ENCODE results near the gene SYT1.
A peak's percentile ranks its signal among the peaks of the same experiment; 100 is the strongest.
"Not testable (repeated sequence)": the region's sequence is repeated elsewhere in the genome, so short reads cannot be mapped to it uniquely, and the experiment has no call there.

The SYT1 gene

GRCh38 chr12:78968226-78968625 lies 103.7 kb downstream of the SYT1 start:
- no peak for DNase-seq

DNA sequence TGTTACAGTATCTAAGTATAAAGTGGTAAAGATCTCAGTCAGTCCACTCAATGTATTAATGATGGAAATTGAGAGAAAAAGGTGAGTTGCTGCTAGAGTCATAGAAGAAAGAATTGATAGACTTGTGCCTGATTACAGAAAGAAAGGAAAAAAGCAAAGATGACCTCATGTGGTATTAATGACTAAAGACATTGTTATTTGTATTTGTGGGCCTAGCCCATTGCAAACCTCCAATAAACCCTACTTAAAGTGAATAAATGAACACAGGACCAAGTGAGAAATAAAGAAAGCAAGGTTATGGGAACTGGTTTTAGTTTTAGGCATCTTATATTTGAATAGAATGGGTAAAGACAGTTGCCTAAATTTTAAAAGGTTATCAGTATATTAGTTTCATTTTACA lies 105.5 kb downstream of the SYT1 start:
- no peak for DNase-seq

GRCh38 chr12:78977304-78977867 lies 112.8 kb downstream of the SYT1 start:
- peak; percentile 65 to 66 for DNase-seq

DNA sequence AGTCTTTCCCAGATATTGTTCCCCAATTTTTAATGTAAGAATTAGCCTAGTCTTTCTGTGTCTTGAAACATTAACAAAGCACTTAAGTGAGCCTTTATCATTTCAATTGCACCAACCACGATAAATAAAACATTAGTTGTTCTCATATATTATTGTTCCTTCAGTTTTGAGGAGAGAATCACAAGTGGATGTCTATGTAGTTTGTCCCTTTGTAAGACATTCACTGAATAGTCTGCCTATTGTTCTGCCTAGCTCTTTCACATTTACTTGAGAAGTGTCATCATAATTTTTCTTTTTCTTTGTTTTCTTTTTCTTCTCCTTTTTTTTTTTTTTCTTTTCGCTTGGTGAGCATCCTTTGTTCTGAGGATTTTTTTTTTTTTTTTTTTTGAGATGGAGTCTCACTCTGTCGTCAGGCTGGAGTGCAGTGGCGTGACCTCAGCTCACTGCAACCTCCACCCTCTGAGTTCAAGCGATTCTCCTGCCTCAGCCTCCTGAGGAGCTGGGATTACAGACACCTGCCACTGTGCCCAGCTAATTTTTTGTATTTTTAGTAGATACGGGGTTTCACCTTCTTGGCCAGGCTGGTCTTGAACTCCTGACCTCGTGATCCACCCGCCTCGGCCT lies 129.7 kb downstream of the SYT1 start:
- DNase-seq: no peak

DNA sequence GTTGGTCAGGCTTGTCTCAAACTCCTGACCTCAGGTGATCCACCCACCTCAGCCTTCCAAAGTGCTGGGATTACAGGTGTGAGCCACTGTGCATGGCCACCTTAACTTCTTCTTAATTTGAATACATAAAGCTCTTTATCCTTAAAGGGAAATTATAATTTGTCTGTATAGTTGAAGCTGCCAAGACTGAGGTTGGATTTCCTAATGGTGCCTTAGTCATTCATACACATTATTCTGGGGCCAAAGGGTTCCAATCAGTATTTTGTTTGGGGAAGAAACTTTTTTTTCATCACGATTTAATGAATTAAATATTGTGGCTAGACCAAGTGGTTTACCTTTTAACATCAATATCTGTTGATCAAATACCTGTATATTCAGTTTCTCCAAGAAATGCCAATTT lies 135.9 kb downstream of the SYT1 start:
- no peak for DNase-seq

DNA sequence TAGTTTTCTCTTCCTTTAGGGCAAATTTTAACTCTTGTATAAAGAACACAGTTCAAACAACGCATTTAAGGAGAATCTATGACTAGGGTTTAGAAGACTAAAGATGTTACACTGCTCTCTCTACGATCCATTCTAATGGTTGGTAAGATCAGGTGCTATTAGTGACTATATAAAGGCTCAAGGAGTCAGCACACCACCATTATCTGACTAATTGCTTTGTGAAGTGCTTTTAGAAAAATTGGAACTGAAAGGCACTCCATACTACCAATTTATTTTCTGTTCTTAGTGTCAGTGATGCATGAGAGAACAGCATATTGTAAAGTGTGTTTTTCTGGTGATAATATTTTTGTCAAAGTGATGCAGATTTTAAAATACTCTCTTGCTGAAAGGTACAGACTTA lies 136.8 kb downstream of the SYT1 start:
- DNase-seq: no peak

- no peak for DNase-seq
These were observed 141.7 kb downstream of the SYT1 start for GRCh38 chr12:79006306-79006705.

DNA sequence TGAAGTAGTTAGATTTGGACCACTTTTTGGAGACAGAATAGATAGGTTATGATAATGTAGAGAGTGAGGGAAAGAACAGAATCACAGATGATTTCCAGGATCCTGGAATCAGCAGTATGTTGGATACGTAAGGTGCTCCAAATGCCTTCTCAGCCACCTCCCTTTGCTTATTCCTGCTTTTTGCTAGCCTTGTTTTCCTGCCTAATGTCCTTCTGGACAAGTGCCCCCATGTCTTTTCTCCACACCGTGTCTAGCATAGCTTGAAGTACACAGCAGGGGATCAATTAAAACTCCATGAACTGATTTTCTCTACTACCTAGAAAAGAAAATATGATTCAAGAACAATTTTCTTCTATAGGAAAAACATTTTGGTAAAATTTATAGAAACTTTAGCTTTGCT lies 144.0 kb downstream of the SYT1 start:
- no peak for DNase-seq

GRCh38 chr12:79012636-79013035 lies 148.1 kb downstream of the SYT1 start:
- DNase-seq: no peak

GRCh38 chr12:79016181-79016580 lies 151.6 kb downstream of the SYT1 start:
- no peak for DNase-seq

DNA sequence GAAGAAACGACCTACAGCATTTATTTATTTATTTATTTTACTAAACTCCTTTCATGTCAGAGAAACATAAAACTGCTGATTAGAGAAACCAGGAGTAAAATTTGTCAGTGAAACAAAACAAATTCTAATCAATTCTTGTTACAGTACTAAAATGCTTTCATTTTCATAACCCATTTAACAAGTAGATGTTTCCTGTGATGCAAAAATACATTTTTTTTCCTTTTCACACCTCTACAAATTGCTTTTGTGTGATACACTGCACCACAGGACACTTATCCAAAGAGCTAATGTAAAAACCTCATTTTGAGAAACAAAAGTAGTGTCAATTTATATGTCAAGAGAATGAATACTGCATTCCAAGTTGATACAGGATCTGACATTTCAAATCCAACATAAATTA lies 155.1 kb downstream of the SYT1 start:
- no peak for DNase-seq

DNA sequence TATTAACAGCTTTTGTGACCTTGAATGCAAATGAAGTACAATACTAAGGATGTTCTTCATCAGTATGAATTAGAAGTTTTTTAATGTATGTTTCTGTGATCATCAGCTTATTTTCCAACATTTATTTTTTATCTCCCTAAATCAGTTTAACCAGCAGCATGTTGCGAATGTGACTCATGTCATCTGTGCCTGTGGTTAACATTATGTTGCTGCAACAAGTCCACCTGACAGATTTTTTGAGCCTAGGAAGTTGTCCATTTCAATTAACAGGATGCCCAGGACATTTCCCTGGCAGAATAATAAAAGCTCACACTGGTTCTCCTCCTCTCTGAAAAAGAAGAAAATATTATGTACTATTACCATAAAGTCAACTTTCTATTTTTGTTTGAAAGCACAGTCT lies 155.5 kb downstream of the SYT1 start:
- no peak for DNase-seq

GRCh38 chr12:79021021-79021420 lies 156.4 kb downstream of the SYT1 start:
- DNase-seq: no peak

DNA sequence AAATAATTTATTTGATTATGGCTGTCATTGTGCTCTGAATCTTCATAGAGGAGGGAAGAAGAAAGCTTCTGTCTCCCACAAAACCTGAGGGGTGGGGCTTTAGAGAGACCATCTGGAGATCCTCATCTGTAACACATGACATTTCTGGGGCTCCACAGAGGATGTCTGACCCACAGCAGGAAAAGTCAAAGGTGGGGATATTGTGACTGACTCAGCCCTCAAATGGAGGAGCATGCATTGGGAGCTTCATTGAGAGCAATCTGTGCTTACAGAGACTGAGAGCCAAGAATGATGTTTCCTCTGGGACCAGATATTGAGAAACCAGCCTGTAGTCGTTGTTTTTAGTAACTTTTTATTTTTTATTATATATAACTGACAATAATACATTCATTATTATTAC lies 158.7 kb downstream of the SYT1 start:
- DNase-seq: no peak

DNA sequence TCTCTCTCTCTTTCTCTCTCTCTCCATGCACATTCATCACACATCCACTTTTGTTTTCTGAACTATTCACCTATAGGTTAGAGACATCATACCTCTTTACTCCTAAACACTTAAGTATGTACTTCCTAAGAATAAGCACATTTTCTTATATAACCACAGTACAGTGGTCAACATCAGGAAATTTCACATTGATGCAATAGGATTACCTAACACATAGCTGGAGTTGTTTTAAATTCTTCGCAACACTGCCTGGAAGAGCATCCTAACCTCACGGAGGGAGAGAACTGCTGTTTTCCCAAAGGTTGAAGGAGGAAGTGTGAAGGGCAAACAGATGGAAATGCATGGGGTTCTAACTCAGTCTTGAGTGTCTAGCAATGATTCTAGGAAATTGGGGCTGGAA lies 159.2 kb downstream of the SYT1 start:
- no peak for DNase-seq

GRCh38 chr12:79033788-79034187 lies 169.2 kb downstream of the SYT1 start:
- no peak for DNase-seq

- not testable (repeated sequence) for DNase-seq
These were observed 180.2 kb downstream of the SYT1 start for GRCh38 chr12:79044748-79045147.

DNA sequence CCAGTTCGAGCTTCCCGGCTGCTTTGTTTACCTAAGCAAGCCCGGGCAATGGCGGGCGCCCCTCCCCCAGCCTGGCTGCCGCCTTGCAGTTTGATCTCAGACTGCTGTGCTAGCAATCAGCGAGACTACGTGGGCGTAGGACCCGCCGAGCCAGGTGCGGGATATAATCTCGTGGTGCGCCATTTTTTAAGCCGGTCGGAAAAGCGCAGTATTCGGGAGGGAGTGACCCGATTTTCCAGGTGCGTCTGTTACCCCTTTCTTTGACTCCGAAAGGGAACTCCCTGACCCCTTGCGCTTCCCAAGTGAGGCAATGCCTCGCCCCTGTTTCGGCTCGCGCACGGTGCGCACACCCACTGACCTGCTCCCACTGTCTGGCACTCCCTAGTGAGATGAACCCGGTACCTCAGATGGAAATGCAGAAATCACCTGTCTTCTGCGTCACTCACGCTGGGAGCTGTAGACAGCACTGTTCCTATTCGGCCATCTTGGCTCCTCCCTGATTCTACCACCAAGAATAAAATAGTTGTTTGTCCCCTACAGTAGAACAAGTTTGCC lies 180.7 kb downstream of the SYT1 start:
- DNase-seq: not testable (repeated sequence)

GRCh38 chr12:79046021-79046420 lies 181.4 kb downstream of the SYT1 start:
- DNase-seq: no peak

DNA sequence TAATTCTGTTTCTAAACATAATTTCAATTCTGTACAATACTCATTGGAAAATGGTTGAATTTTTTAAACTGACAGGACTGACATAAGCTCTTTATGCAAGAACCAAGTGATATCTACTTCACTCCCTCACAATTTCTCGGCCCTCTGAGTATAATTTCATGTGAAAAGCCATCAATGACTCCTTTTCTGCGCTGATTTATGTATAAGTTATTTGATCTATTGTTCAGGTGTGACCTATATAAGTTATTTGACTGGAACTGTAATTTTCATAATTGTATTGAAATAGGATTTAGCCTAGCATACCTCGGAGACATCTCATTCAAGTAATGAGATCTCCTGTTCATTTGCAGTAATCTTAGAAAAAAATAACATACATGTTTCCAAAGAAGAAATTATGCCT lies 184.4 kb downstream of the SYT1 start:
- DNase-seq: no peak

DNA sequence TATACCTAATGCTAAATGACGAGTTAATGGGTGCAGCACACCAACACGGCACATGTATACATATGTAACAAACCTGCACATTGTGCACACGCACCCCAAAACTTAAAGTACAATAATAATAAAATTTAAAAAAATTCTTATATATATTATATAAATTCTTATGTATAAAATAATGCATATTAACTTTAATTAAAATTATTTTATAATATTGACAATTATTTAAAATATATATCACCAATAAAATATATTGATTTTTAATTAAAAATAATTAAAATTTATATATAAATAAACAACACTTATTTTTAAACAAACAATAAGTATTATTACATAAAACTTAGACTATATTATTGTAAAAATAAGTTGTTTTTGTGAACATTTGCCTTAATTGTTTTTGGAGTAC lies 188.8 kb downstream of the SYT1 start:
- DNase-seq: no peak

DNA sequence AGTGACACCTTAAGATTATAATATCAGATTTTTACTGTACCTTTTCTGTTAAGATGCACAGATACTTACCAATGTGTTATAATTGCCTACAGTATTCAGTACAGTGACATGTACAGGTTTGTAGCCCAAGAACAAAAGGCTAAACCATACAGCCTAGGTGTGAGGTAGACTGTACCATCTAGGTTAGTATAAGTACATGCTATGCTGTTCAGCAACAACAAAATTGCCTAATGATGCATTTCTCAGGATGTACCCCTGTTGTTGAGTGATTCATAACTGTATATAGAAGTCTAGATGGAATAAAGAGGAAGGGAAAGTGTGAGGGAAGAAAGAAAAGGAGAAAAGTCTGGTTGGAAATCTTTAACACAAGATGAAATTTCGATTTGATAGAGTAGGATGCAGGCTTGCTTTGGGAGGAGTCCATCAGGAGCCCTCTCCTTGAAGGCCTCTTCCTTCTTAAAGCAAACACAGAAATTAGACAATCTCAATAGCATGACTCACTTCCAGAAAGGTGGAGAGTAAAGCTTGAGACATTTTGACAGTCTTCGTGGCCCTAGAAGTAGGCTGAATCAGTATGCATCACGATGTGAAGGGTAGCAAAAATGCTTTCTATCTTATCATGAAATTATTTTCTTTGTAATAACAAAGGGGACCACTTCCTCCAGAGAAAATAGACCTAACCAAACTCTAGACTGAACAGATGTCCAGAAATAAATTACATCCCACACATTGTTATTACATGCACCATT lies 191.5 kb downstream of the SYT1 start:
- no peak for DNase-seq

DNA sequence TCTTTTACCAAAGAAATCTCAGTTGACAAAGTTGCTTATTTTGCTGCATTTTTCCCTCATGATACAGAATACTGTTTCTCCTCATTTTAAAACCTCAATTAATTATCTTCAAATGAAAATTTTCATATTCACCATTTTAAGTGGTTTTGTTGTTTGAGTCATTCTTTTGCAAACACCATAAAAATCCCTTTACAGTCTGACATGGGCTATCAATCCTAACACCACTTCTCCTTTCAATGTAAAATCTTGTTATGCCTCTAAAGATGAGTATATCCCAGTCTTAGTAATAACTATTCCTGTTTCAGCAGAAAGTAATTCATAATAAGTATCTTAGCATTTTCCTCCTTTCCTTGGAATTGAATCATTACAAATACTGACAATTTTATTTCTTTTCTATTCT lies 192.2 kb downstream of the SYT1 start:
- no peak for DNase-seq

- DNase-seq: no peak
These were observed 193.0 kb downstream of the SYT1 start for GRCh38 chr12:79057540-79057939.
